Forelimb muscle (tissue), 1 donor: ENCODE measurements around the gene ENSA. TPM values are rescaled to one million over a fixed set of nuclear protein-coding genes. Genes with fewer than 3 reads are reported as not detected.
"Not testable (repeated sequence)": the region's sequence is repeated elsewhere in the genome, so short reads cannot be mapped to it uniquely, and the experiment has no call there.

ENCODE experiments used
- DNase-seq: peaks from one replicate; pipeline ENCODE4 v3.0.0-alpha.2; 2013; ENCODE audit warnings: low read depth
- polyA plus RNA-seq: library from polyadenylated mRNA; unstranded; fragments of 120-200 nt; gene quantifications from one replicate; pipeline ENCODE4 v1.2.1, GENCODE V29; 2013; ENCODE audit not compliant: insufficient read length

The ENSA gene
- polyA plus RNA-seq, 1 donor = 112 TPM

GRCh38 chr1:150580966-150581365, 48.4 kb downstream of the ENSA start:
- DNase-seq = not testable (repeated sequence)

DNA sequence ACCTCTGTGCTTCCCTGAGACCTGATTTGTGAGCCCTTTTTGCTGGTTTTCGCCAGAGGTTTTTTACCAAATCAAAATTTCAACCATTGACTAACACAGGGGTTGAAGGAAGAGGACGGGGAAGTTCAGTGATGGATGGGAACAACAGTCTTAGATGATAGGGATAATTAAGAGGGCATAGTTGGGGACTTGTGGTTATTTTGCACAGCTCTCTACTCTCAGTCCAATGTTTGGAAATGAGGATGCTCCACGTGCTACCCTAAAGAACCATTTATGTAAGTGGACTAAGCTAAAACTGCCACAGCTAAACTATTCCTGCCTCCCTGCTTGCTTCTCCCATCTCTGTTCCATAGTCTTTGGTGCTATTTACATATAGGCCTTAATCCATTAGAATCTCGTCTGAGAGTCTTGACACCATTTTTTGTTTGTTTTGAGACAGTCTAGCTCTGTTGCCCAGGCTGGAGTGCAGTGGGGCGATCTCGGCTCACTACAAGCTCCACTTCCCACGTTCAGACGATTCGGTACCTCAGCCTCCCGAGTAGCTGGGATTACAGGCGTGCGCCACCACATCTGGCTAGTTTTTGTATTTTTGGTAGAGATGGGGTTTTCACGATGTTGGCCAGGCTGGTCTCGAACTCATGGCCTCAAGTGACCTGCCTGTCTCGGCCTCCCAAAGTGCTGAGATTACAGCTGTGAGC, 49.3 kb downstream of the ENSA start:
- no peak for DNase-seq

DNA sequence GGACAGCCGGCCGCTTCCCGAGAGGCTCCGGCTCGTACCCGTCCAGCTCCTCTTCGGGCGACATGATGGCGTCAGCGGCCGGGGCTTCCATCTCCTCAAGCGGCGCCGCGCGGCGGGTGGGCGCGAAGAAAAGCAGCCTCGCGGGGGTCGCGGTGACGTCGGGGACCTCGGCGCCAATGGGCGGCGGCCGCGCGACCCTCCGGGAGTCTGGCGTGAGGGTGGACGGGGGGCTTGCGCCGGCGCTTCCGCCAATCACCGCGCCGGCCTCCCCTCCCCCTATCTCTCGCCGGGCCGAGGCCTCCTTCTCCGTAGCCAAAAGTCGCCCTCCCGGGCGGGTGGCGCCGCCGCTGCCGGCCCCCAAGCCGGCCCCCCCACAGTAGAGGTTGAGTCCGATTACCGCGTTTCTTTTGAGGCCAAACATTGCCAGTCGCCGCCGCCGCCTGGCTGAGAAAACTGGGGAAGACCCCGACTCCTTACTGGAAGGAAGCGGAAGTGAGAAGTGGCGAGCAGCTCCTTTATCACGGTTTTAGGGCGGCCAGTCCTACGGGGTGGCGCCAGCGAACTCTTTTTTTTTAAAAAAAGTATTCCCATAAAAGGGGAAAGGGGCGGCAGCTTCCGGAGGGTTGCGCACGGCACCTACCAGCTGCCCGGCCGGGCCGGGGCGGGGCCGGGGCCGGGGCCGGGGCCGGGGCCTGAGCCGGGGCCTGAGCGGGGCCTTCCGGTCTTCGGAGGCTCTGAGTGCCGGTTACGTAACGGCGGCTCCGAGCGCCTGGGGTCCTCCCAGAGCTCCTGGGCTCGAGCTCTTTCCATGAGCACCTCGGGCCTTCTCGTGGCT, 50.1 kb downstream of the ENSA start, which contains the start of gene MCL1:
Gene MCL1, minus strand, starts transcription at position 501 of the 835 bp plus-strand sequence. Its CDS starts 80 bp downstream, at position 421.
- DNase-seq = peak; percentile 86

DNA sequence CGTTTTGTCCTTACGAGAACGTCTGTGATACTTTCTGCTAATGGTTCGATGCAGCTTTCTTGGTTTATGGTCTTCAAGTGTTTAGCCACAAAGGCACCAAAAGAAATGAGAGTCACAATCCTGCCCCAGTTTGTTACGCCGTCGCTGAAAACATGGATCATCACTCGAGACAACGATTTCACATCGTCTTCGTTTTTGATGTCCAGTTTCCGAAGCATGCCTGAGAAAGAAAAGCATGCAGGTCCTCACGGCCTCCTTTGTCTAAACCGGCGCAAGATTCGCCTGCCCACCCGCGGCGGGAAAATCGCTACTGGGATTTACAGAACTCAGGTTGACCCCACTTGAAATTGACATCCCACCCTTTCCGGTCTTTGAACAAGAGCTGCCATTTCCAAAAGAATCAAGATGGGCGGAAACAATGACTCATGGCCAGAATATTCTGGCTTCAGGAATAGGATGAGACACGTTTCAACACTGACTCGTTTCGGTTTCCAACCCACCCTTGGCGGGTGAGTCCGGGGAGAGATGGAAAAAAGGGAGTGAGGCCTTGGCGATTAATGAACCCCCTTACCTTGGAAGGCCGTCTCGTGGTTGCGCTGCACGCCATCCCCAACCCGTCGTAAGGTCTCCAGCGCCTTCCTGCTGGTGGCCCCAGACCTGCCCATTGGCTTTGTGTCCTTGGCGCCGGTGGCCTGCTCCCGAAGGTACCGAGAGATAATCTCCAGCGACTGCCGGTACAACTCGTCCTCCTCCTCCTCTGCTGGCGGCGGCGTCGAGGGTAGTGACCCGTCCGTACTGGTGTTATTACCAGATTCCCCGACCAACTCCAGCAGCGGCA, 50.9 kb downstream of the ENSA start:
- peak; percentile 87 for DNase-seq

GRCh38 chr1:150577557-150578271, 51.7 kb downstream of the ENSA start:
- DNase-seq = no peak

DNA sequence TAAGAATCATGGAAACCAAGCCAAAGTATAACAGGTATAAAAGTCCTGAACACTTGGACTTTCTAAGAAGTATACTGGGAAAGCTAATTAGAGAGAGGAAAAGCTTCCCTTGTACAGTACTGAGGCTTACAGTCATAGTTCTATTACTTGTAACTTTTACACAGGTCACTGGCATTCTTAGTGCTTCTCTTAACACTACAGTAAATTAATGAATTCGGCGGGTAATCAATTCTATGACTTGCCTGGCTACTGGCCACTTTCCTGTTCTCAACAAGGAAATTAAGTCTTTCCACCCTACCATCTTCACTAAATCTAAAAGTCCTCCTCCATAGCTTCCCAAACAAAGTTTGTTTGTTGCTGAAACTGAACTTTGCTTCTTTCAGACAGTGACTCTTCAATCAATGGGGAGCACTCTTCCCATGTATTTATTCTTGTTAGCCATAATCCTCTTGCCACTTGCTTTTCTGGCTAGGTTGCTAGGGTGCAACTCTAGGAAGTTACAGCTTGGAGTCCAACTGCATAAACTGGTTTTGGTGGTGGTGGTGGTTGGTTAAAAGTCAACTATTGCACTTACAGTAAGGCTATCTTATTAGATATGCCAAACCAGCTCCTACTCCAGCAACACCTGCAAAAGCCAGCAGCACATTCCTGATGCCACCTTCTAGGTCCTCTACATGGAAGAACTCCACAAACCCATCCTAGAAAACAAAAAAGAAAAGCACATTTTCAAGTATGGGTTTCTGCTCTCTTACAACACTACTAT, 52.4 kb downstream of the ENSA start:
- DNase-seq = no peak

GRCh38 chr1:150576367-150576711, 53.1 kb downstream of the ENSA start:
- no peak for DNase-seq

DNA sequence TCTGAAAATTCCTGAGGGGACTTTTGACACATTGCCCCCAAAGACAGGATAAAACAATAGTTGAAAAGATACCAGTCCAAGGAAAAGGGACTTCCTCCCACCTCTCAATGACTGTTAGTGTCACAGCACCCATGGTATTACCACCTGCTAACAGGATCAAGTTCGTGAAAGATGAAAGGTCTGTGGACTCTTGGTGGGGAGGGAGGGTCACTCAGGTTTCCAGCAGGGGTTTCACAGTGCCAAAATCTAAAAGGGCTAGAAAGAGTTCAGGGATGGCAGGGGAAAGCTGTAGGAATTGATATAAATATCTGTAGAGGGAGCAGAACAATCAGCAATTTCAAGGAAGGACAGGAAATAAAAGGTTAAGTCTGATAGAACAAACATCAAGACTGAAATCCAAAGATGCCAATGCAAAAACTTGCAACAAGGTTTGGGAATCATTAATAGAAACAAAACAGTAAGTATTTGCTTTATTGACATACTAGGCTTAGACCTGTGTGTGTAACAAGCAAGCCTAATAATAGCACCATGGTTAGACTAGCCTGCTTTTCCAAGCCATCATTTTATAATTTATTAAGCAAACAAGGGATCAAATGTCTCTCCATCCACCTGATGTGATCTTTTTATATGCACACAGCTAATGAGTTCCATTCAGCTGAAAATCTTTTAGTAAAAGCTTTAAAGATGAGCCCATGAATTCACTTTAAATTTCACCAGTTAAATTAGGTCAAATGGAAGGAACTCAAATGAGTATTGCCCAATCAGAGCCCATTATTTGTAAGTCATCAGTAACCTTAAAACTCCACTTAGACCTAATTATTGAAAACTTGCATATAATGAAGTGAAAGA, 53.7 kb downstream of the ENSA start:
- no peak for DNase-seq

DNA sequence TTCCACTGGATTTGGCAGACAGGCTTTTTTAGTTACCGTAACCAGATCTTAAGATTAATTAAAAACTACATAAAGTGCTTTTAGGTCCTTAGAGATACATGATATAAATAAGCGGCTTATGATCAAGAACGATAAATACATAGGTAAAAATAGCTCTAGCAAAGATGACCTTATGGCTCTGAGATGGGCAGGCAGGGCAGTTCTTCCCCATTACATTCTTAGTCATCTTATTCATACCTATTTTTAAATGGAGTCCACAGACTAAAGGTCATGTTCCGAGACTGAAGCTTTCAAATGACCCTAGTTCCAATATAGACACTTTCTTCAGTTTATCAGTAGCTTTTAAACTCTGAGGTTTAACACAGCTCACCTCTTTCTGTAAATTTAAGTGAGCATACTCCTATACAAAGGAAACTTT, 54.3 kb downstream of the ENSA start:
- no peak for DNase-seq

GRCh38 chr1:150574260-150575071, 54.9 kb downstream of the ENSA start:
- no peak for DNase-seq

- DNase-seq = not testable (repeated sequence)
Observed at GRCh38 chr1:150573648-150574071, 55.8 kb downstream of the ENSA start.

DNA sequence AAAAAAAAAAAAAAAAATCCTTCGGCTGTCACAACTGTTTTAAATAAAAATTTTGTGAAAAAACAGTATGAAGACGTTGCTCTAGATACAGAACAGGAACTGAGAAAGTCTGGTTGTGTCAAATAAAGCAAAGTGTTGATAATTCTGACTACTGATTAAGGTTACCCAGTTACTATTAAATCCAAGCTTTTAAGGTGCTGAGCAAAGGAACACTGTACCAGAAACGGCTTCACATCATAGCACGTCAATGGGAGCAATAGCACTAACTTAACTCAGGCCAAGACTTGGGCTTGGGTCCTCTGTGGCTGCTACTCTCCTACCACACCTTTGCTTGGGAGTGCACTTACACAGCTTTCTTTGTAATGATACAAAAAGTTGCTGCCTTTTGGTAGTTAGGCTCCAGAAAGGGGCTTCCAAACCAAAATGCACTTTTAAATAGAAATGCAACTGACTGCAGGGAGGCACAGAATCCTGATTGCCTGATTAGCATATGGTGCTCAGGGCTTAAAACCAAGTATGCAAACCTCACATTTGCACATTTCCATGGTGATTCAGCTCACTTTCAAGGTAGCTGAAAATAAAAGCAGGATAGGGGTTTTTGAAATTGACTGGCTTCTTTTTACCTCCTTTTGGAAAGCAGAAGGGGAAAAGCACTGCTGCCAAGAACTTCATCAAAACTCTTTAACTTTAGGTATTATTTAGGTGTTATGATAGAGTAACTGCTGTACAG, 56.3 kb downstream of the ENSA start:
- DNase-seq = no peak

Other genes with a start within 250 kb of the ENSA start
- 20.6 TPM for gene TARS2, start 142.2 kb downstream of the ENSA start, polyA plus RNA-seq
- gene ECM1, start 121.5 kb downstream of the ENSA start, polyA plus RNA-seq = 3.2 TPM
- gene FALEC, start 113.9 kb downstream of the ENSA start, polyA plus RNA-seq = 1.1 TPM
- 52.0 TPM for gene ADAMTSL4, start 80.2 kb downstream of the ENSA start, polyA plus RNA-seq
- gene MCL1, start 50.0 kb downstream of the ENSA start, polyA plus RNA-seq = 126 TPM
- gene GOLPH3L, start 67.5 kb upstream of the ENSA start, polyA plus RNA-seq = 17.5 TPM
- gene HORMAD1, start 91.3 kb upstream of the ENSA start, polyA plus RNA-seq = 0.11 TPM
- gene CTSS, start 136.2 kb upstream of the ENSA start, polyA plus RNA-seq = 9.9 TPM
- gene CTSK, start 178.6 kb upstream of the ENSA start, polyA plus RNA-seq = 57.6 TPM
- gene ARNT, start 247.0 kb upstream of the ENSA start, polyA plus RNA-seq = 34.5 TPM